GM19351 (cell line): ENCODE measurements around the gene MYO7A.

ENCODE experiments used
- ATAC-seq: cut with Tn5 transposase; IDR thresholded peaks from one replicate; pipeline ENCODE4 v1.9.1; 2021; ENCODE audit warnings: mild to moderate bottlenecking, moderate library complexity; ENCODE audit not compliant: unreplicated experiment

The MYO7A gene

GRCh38 chr11:77262803-77263202, 134.8 kb downstream of the MYO7A start:
- no peak for ATAC-seq
